Prostate gland (tissue), 2 donors: ENCODE results near the gene OSBPL6.

ENCODE experiments used
- POLR2A ChIP-seq: fragments of 450-650 bp; IDR thresholded peaks from one replicate; pipeline ENCODE4 v1.6.1; 2016; ENCODE audit warnings: antibody characterized with exemption, mild to moderate bottlenecking
- POLR2AphosphoS5 ChIP-seq: sonication (generic); formaldehyde crosslinking; IDR thresholded peaks from one replicate; pipeline ENCODE4 v1.6.1; 2017; ENCODE audit warnings: antibody characterized with exemption
- TF ChIP-seq, protein P1 (sequence below), 4 experiments: fragments of 200-600 bp in 2 of 4; fragments of 450-650 bp in 2 of 4; sonication (generic) in 2 of 4; IDR thresholded peaks; 1 replicate in 3 of 4; 2 replicates in 1 of 4; pipeline ENCODE4 v1.5.1; 2016 to 2019; ENCODE audit warnings: antibody characterized with exemption in 4 of 4, mild to moderate bottlenecking in 2 of 4, moderate library complexity in 2 of 4

GRCh38 chr2:178152542-178152941 lies 41.8 kb upstream of the OSBPL6 start:
- TF ChIP-seq, protein P1, sequence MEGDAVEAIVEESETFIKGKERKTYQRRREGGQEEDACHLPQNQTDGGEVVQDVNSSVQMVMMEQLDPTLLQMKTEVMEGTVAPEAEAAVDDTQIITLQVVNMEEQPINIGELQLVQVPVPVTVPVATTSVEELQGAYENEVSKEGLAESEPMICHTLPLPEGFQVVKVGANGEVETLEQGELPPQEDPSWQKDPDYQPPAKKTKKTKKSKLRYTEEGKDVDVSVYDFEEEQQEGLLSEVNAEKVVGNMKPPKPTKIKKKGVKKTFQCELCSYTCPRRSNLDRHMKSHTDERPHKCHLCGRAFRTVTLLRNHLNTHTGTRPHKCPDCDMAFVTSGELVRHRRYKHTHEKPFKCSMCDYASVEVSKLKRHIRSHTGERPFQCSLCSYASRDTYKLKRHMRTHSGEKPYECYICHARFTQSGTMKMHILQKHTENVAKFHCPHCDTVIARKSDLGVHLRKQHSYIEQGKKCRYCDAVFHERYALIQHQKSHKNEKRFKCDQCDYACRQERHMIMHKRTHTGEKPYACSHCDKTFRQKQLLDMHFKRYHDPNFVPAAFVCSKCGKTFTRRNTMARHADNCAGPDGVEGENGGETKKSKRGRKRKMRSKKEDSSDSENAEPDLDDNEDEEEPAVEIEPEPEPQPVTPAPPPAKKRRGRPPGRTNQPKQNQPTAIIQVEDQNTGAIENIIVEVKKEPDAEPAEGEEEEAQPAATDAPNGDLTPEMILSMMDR (IDR thresholded peaks at IDR 0.05), result no peak
- no peak for TF ChIP-seq POLR2A
- no peak for TF ChIP-seq POLR2AphosphoS5
